Mesendoderm (in vitro differentiated cells): ENCODE results near the gene NPTN.
A peak's percentile ranks its signal among the peaks of the same experiment; 100 is the strongest.
"Not testable (repeated sequence)": the region's sequence is repeated elsewhere in the genome, so short reads cannot be mapped to it uniquely, and the experiment has no call there.

Experiments used
- DNase-seq: peaks from one replicate; pipeline ENCODE4 v3.0.0; 2013
- H2AK5ac ChIP-seq: 2 replicates; pipeline ENCODE4 v1.6.1; 2013; ENCODE audit warnings: low read length, inconsistent platforms
- H2BK120ac ChIP-seq: 2 replicates; pipeline ENCODE4 v1.6.1; 2013; ENCODE audit warnings: low read depth, mild to moderate bottlenecking, low read length, moderate library complexity, mixed read lengths
- H2BK15ac ChIP-seq: replicated peaks from 2 replicates; pipeline ENCODE4 v1.6.1; 2013; ENCODE audit warnings: low read depth, mild to moderate bottlenecking, moderate library complexity
- H2BK5ac ChIP-seq: 2 replicates; pipeline ENCODE4 v1.6.1; 2013; ENCODE audit warnings: low read length, inconsistent platforms
- H3K18ac ChIP-seq: 2 replicates; pipeline ENCODE4 v1.6.1; 2013; ENCODE audit warnings: mild to moderate bottlenecking, low read length, mixed read lengths
- H3K23ac ChIP-seq: one replicate; pipeline ENCODE4 v1.6.1; 2013; ENCODE audit warnings: low read length
- H3K27ac ChIP-seq: 2 replicates; pipeline ENCODE4 v1.5.1; 2013; ENCODE audit warnings: low read depth, mild to moderate bottlenecking, inconsistent platforms, low read length, moderate library complexity
- H3K27me3 ChIP-seq: 2 replicates; pipeline ENCODE4 v1.6.1; 2013; ENCODE audit warnings: low read length, control low read depth, mild to moderate bottlenecking, inconsistent platforms; ENCODE audit not compliant: insufficient read depth, poor library complexity
- H3K36me3 ChIP-seq: 2 replicates; pipeline ENCODE4 v1.6.1; 2013; ENCODE audit warnings: low read length, inconsistent platforms; ENCODE audit not compliant: control insufficient read depth, insufficient read depth
- H3K4ac ChIP-seq: one replicate; pipeline ENCODE4 v1.6.1; 2013; ENCODE audit warnings: low read depth, mild to moderate bottlenecking, low read length, moderate library complexity
- H3K4me1 ChIP-seq: 2 replicates; pipeline ENCODE4 v1.6.1; 2013; ENCODE audit warnings: low read depth, low read length, inconsistent platforms; ENCODE audit not compliant: control insufficient read depth
- H3K4me2 ChIP-seq: 2 replicates; pipeline ENCODE4 v1.6.1; 2013; ENCODE audit warnings: low read length
- H3K4me3 ChIP-seq: 2 replicates; pipeline ENCODE4 v1.5.1; 2013; ENCODE audit warnings: mild to moderate bottlenecking, low read length
- H3K56ac ChIP-seq: one replicate; pipeline ENCODE4 v1.6.1; 2013; ENCODE audit warnings: low read length
- H3K79me1 ChIP-seq: 2 replicates; pipeline ENCODE4 v1.6.1; 2013; ENCODE audit warnings: low read length, inconsistent platforms
- H3K79me2 ChIP-seq: 2 replicates; pipeline ENCODE4 v1.6.1; 2013; ENCODE audit warnings: mild to moderate bottlenecking, low read length; ENCODE audit not compliant: control insufficient read depth, insufficient read depth
- H3K9ac ChIP-seq: 2 replicates; pipeline ENCODE4 v1.6.1; 2013; ENCODE audit warnings: low read length, inconsistent platforms
- H4K5ac ChIP-seq: one replicate; pipeline ENCODE4 v1.6.1; 2013; ENCODE audit warnings: low read length
- H4K8ac ChIP-seq: one replicate; pipeline ENCODE4 v1.6.1; 2013; ENCODE audit warnings: low read depth, mild to moderate bottlenecking, control low read depth, low read length, moderate library complexity
- WGBS: extraction: QIAGEN DNeasy Blood & Tissue Kit; methylation state at CpG from one replicate; pipeline ENCODE4 v1.1.7; 2013; ENCODE audit warnings: low lambda C conversion rate, missing lambda C conversion rate; ENCODE audit not compliant: insufficient coverage; ENCODE audit errors: extremely low coverage; 5-methylcytosine and 5-hydroxymethylcytosine counted together

Gene NPTN

GRCh38 chr15:73647259-73648013 is 14.2 kb upstream of the NPTN start:
- H3K9ac ChIP-seq: no peak overlapping the region
- no peak overlapping the region for H3K18ac ChIP-seq
- no peak for DNase-seq
- H3K79me2 ChIP-seq: no peaks in the 10 kb centered on the region
- H2BK5ac ChIP-seq: no peak overlapping the region
- no peak overlapping the region for H4K8ac ChIP-seq
- no peak overlapping the region for H3K4me2 ChIP-seq
- H3K27ac ChIP-seq: no peak overlapping the region
- H3K4ac ChIP-seq: no peak overlapping the region
- H3K4me3 ChIP-seq: no peak overlapping the region
- no peak overlapping the region for H2BK15ac ChIP-seq
- H2AK5ac ChIP-seq: no peak overlapping the region
- H3K36me3 ChIP-seq: no peaks in the 10 kb centered on the region
- H3K79me1 ChIP-seq: no peaks in the 10 kb centered on the region
- no peaks in the 10 kb centered on the region for H3K4me1 ChIP-seq
- no CpG with 5 or more reads among the region's 6 CpGs for WGBS
- no peak overlapping the region for H4K5ac ChIP-seq
- no peak overlapping the region for H3K56ac ChIP-seq
- no peaks in the 10 kb centered on the region for H3K27me3 ChIP-seq
- H2BK120ac ChIP-seq: no peak overlapping the region
- no peak overlapping the region for H3K23ac ChIP-seq

- H2AK5ac ChIP-seq, H3K79me1 ChIP-seq, H3K4ac ChIP-seq, H3K4me2 ChIP-seq, H3K27ac ChIP-seq, H3K9ac ChIP-seq, H2BK15ac ChIP-seq, H3K79me2 ChIP-seq, H3K23ac ChIP-seq, H3K56ac ChIP-seq, H4K8ac ChIP-seq, DNase-seq, H3K36me3 ChIP-seq, H3K4me1 ChIP-seq, H3K18ac ChIP-seq, H3K4me3 ChIP-seq, H4K5ac ChIP-seq, H2BK120ac ChIP-seq, H3K27me3 ChIP-seq, H2BK5ac ChIP-seq: not testable (repeated sequence)
- no CpG with 5 or more reads among the region's 5 CpGs for WGBS
Observed at GRCh38 chr15:73639464-73639863, 6.3 kb upstream of the NPTN start.

DNA sequence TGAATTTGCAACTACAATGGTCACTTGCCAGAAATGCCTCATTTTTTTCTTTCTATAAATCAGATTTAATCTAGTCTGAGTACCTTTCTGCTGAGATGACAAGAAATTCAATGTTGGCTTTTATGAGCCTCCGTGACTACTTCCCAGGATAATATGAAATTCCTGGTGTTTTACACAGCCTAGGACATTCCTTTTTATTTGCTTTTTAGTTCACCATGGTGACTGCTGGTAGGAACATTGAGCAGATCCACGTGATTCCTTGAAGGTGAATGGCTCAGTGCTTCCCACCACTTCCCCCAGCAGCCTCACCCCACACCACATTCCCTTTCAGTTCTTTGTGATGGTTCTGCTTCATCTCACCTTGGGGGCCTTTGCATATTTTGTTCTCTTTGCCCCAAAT is 4.3 kb upstream of the NPTN start:
- H4K5ac ChIP-seq: no peak overlapping the region
- no peak overlapping the region for H3K18ac ChIP-seq
- no peak overlapping the region for H2BK15ac ChIP-seq
- H3K9ac ChIP-seq: no peak overlapping the region
- no peak overlapping the region for H4K8ac ChIP-seq
- no peak overlapping the region for H2BK5ac ChIP-seq
- H3K4me2 ChIP-seq: no peak overlapping the region
- no peak overlapping the region for H3K4ac ChIP-seq
- H2AK5ac ChIP-seq: no peak overlapping the region
- H3K56ac ChIP-seq: no peak overlapping the region
- no peak overlapping the region for H2BK120ac ChIP-seq
- peaks cover 5% of the 10 kb centered on the region for H3K4me1 ChIP-seq
- peak; percentile 37 for DNase-seq
- no peak overlapping the region for H3K23ac ChIP-seq
- no peaks in the 10 kb centered on the region for H3K36me3 ChIP-seq
- no peaks in the 10 kb centered on the region for H3K27me3 ChIP-seq
- H3K27ac ChIP-seq: no peak overlapping the region
- no peak overlapping the region for H3K4me3 ChIP-seq
- no peaks in the 10 kb centered on the region for H3K79me1 ChIP-seq
- H3K79me2 ChIP-seq: peaks cover 2% of the 10 kb centered on the region
- WGBS: no CpG with 5 or more reads among the region's 2 CpGs

GRCh38 chr15:73633991-73634495 is 854 bp upstream of the NPTN start:
- no peaks in the 10 kb centered on the region for H3K27me3 ChIP-seq
- H4K8ac ChIP-seq: no peak overlapping the region
- H3K4me2 ChIP-seq: no peak overlapping the region
- H3K36me3 ChIP-seq: no peaks in the 10 kb centered on the region
- peak overlapping the region; percentile 81 for H2AK5ac ChIP-seq
- no peak overlapping the region for H2BK15ac ChIP-seq
- peak overlapping the region; percentile 72 for H3K27ac ChIP-seq
- H3K23ac ChIP-seq: peak overlapping the region; percentile 26
- no peak overlapping the region for H3K4me3 ChIP-seq
- DNase-seq: peak; percentile 87
- no CpG with 5 or more reads among the region's 6 CpGs for WGBS
- H3K9ac ChIP-seq: peak overlapping the region; percentile 90
- no peak overlapping the region for H2BK120ac ChIP-seq
- H3K79me1 ChIP-seq: peaks cover 2% of the 10 kb centered on the region
- H2BK5ac ChIP-seq: no peak overlapping the region
- peak overlapping the region; percentile 18 for H4K5ac ChIP-seq
- H3K4me1 ChIP-seq: peaks cover 7% of the 10 kb centered on the region
- H3K56ac ChIP-seq: peak overlapping the region; percentile 92
- H3K18ac ChIP-seq: no peak overlapping the region
- peaks cover 30% of the 10 kb centered on the region for H3K79me2 ChIP-seq
- H3K4ac ChIP-seq: no peak overlapping the region

GRCh38 chr15:73632670-73633058 is 525 bp downstream of the NPTN start:
- H3K4me1 ChIP-seq: peaks cover 8% of the 10 kb centered on the region
- no peak overlapping the region for H3K23ac ChIP-seq
- H2BK120ac ChIP-seq: peak overlapping the region; percentile 85
- H3K4me2 ChIP-seq: peak overlapping the region; percentile 73
- no peak overlapping the region for H2AK5ac ChIP-seq
- H2BK5ac ChIP-seq: no peak overlapping the region
- no peak overlapping the region for H2BK15ac ChIP-seq
- peak overlapping the region; percentile 91 for H3K56ac ChIP-seq
- peaks cover 38% of the 10 kb centered on the region for H3K79me2 ChIP-seq
- no peak overlapping the region for H4K8ac ChIP-seq
- peak overlapping the region; percentile 98 for H3K18ac ChIP-seq
- peak overlapping the region; percentile 84 for H3K9ac ChIP-seq
- H3K4ac ChIP-seq: peak overlapping the region; percentile 95
- H4K5ac ChIP-seq: no peak overlapping the region
- H3K27ac ChIP-seq: peak overlapping the region; percentile 75
- H3K36me3 ChIP-seq: no peaks in the 10 kb centered on the region
- WGBS: no CpG with 5 or more reads among the region's 40 CpGs
- H3K27me3 ChIP-seq: no peaks in the 10 kb centered on the region
- peak overlapping the region; percentile 83 for H3K4me3 ChIP-seq
- peaks cover 3% of the 10 kb centered on the region for H3K79me1 ChIP-seq
- no peak for DNase-seq
